IMR-90 (cell line): ENCODE data around the gene HYAL2.

ENCODE experiments used
- BHLHE40 ChIP-seq: fragments of 150-350 bp; IDR thresholded peaks from 2 replicates; pipeline ENCODE4 v1.6.1; 2016; ENCODE audit warnings: mild to moderate bottlenecking, low read depth, low read length
- CHD1 ChIP-seq: IDR thresholded peaks from 2 replicates; pipeline ENCODE4 v1.6.1; 2012; ENCODE audit warnings: low read depth, low read length, improper control_type of control experiment
- ELK1 ChIP-seq: fragments of 150-350 bp; IDR thresholded peaks from 2 replicates; pipeline ENCODE4 v1.6.1; 2016; ENCODE audit warnings: low read depth, mild to moderate bottlenecking, low read length, moderate library complexity, borderline replicate concordance
- FOS ChIP-seq: fragments of 150-350 bp; IDR thresholded peaks from 2 replicates; pipeline ENCODE4 v1.6.1; 2016; ENCODE audit warnings: low read depth, low read length
- MAFK ChIP-seq: IDR thresholded peaks from 2 replicates; pipeline ENCODE4 v1.6.1; 2012; ENCODE audit warnings: low read depth, low read length, improper control_type of control experiment
- MAZ ChIP-seq: IDR thresholded peaks from 2 replicates; pipeline ENCODE4 v1.6.1; 2012; ENCODE audit warnings: low read depth, mild to moderate bottlenecking, low read length, improper control_type of control experiment, moderate library complexity, borderline replicate concordance
- MXI1 ChIP-seq: IDR thresholded peaks from 2 replicates; pipeline ENCODE4 v1.6.1; 2012; ENCODE audit warnings: low read depth, mild to moderate bottlenecking, low read length, moderate library complexity, borderline replicate concordance
- NFE2L2 ChIP-seq: fragments of 150-350 bp; IDR thresholded peaks from 2 replicates; pipeline ENCODE4 v1.6.1; 2016; ENCODE audit warnings: low read depth, mild to moderate bottlenecking, low read length
- POLR2A ChIP-seq: IDR thresholded peaks from 2 replicates; pipeline ENCODE4 v1.6.1; 2012; ENCODE audit warnings: mild to moderate bottlenecking, low read depth, low read length
- RCOR1 ChIP-seq: IDR thresholded peaks from 2 replicates; pipeline ENCODE4 v1.6.1; 2012; ENCODE audit warnings: mild to moderate bottlenecking, low read length, improper control_type of control experiment; ENCODE audit not compliant: insufficient replicate concordance
- USF2 ChIP-seq: fragments of 150-350 bp; IDR thresholded peaks from 2 replicates; pipeline ENCODE4 v1.6.1; 2017; ENCODE audit warnings: mild to moderate bottlenecking, antibody characterized with exemption, low read length, low read depth
- TF ChIP-seq, protein P1 (sequence below): conservative IDR thresholded peaks from 2 replicates; pipeline ENCODE4 v1.5.1; 2012; ENCODE audit warnings: mild to moderate bottlenecking, low read depth, low read length, improper control_type of control experiment

- TF ChIP-seq, protein P1, sequence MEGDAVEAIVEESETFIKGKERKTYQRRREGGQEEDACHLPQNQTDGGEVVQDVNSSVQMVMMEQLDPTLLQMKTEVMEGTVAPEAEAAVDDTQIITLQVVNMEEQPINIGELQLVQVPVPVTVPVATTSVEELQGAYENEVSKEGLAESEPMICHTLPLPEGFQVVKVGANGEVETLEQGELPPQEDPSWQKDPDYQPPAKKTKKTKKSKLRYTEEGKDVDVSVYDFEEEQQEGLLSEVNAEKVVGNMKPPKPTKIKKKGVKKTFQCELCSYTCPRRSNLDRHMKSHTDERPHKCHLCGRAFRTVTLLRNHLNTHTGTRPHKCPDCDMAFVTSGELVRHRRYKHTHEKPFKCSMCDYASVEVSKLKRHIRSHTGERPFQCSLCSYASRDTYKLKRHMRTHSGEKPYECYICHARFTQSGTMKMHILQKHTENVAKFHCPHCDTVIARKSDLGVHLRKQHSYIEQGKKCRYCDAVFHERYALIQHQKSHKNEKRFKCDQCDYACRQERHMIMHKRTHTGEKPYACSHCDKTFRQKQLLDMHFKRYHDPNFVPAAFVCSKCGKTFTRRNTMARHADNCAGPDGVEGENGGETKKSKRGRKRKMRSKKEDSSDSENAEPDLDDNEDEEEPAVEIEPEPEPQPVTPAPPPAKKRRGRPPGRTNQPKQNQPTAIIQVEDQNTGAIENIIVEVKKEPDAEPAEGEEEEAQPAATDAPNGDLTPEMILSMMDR = no peak
- TF ChIP-seq MXI1 (no peak), POLR2A (no peak), RCOR1 (no peak), BHLHE40 (no peak), MAFK (no peak), FOS (no peak), CHD1 (no peak), ELK1 (no peak), MAZ (no peak), USF2 (no peak), NFE2L2 (no peak)
Observed at GRCh38 chr3:50336452-50337174, 14.1 kb upstream of the HYAL2 start.
